ENCODE data around the gene CPEB3. TPM values are rescaled to one million over a fixed set of nuclear protein-coding genes. Genes with fewer than 3 reads are reported as not detected.

CPEB3 gene
- total and polyA plus RNA-seq, 2 donors (not counting 3 experiments of a cell fraction or from before 2014, with no cell fraction given) = 0.80 to 2.2 TPM

DNA sequence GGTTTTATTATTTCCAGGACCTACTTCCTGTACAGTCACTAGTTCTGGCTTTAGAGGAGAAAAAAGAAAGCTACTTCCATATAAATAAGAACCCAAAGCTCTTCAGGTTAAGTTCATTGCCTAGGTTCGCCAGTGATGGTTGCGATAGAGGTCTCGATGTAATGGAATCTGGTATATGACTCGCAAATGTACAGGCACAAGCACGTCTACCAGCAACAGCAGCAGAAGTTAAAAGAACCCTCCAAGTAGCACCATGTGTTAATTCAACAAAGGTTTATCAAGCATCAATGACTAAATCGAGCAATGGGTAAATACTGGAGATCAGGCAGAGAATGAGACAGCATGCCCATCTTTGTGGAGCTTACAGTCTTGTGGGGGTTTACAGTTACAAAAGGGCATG lies 211.9 kb downstream of the CPEB3 start:
- peaks cover 0 to 4% of the 10 kb centered on the region in 2 experiments for H3K36me3 ChIP-seq (ENCODE audit: control insufficient read depth in 2 of 2, extremely low read depth in 1 of 2, insufficient read depth in 2 of 2, low read length in 2 of 2)
- TF ChIP-seq, protein P1, sequence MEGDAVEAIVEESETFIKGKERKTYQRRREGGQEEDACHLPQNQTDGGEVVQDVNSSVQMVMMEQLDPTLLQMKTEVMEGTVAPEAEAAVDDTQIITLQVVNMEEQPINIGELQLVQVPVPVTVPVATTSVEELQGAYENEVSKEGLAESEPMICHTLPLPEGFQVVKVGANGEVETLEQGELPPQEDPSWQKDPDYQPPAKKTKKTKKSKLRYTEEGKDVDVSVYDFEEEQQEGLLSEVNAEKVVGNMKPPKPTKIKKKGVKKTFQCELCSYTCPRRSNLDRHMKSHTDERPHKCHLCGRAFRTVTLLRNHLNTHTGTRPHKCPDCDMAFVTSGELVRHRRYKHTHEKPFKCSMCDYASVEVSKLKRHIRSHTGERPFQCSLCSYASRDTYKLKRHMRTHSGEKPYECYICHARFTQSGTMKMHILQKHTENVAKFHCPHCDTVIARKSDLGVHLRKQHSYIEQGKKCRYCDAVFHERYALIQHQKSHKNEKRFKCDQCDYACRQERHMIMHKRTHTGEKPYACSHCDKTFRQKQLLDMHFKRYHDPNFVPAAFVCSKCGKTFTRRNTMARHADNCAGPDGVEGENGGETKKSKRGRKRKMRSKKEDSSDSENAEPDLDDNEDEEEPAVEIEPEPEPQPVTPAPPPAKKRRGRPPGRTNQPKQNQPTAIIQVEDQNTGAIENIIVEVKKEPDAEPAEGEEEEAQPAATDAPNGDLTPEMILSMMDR (IDR thresholded peaks at IDR 0.05; ENCODE audit: extremely low read depth in 1 of 2, insufficient read depth in 1 of 2, low read depth in 1 of 2, low read length in 2 of 2) = no peak
- TF ChIP-seq GATA2 (IDR thresholded peaks at IDR 0.05; ENCODE audit: insufficient read depth, insufficient read length, low read depth, low read length) = no peak
- H3K27ac ChIP-seq (ENCODE audit: insufficient read depth, low read depth, low read length) = no peak overlapping the region
- H3K4me2 ChIP-seq (ENCODE audit: insufficient read depth, low read length) = no peak overlapping the region
- DNase-seq (ENCODE audit: low read depth, low spot score) = no peak
- no TSS peak for BruUV-seq (replicated peaks)
- no peaks in the 10 kb centered on the region for H3K79me2 ChIP-seq (ENCODE audit: control insufficient read depth, insufficient read depth, low read length)
- H3K9me3 ChIP-seq (replicated peaks; ENCODE audit: control insufficient read depth, insufficient read depth, low read length) = no peaks in the 10 kb centered on the region
- no peak overlapping the region for H2AFZ ChIP-seq (ENCODE audit: low read depth, low read length)
- intact Hi-C loops (cut with micrococcal nuclease) (no loop called here), dilution Hi-C loops (cut with MboI; ENCODE audit: extremely low pct_ligation_motif_present, low sequenced_read_pairs) (no loop called here)
- no peak for FAIRE-seq
- no peak overlapping the region for H3K9ac ChIP-seq (replicated peaks; ENCODE audit: extremely low read depth, insufficient read depth, low read length)
- no peaks in the 10 kb centered on the region for H4K20me1 ChIP-seq (replicated peaks; ENCODE audit: control insufficient read depth, extremely low read depth, insufficient read depth, low read length)
- no peaks in the 10 kb centered on the region for H3K9me1 ChIP-seq (replicated peaks; ENCODE audit: control insufficient read depth, extremely low read depth, insufficient read depth, low read length)
- no peak overlapping the region for H3K4me3 ChIP-seq (replicated peaks in 1 of 3; ENCODE audit: insufficient read depth in 1 of 3, low read depth in 1 of 3, low read length in 3 of 3)
- H3K4me1 ChIP-seq (ENCODE audit: control insufficient read depth, extremely low read depth, insufficient read depth, low read length) = peaks cover 8% of the 10 kb centered on the region
- H3K27me3 ChIP-seq (ENCODE audit: control insufficient read depth in 2 of 2, insufficient read depth in 2 of 2, low read length in 2 of 2) = no peaks in the 10 kb centered on the region
- POLR2A ChIA-PET = no interaction called here
- CTCF ChIA-PET = interaction anchor here (1.3 kb wide), 1 partner anchor 341 kb away, joined by 3 read pairs; no protein-coding TSS in a partner anchor

DNA sequence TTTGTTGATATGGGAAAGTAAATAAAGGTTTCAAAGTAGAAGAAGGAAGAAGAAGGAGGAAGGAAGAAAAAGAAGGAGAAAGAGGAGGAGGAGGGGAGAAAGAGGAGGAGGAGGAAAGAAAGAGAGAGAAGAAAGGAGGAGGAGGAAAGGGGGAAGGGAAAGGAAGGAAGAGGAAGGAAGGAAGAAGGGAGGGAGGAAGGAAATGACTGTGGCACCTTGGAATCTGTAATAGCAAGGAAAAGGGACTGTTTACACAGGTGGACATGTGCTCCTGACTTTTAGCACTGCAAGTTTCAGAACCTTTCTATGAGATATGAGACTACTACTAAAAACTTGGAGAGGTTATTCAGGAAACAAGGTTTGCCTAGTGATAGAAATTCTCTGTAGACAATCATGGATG lies 214.2 kb downstream of the CPEB3 start:
- FAIRE-seq = no peak
- CTCF ChIA-PET = no interaction called here

More for the DNA sequence above, 214.2 kb downstream of the CPEB3 start:
- no peaks in the 10 kb centered on the region for H3K27me3 ChIP-seq (ENCODE audit: control insufficient read depth in 2 of 2, insufficient read depth in 2 of 2, low read length in 2 of 2)
- no peak overlapping the region for H3K27ac ChIP-seq (ENCODE audit: insufficient read depth, low read depth, low read length)
- H3K36me3 ChIP-seq (ENCODE audit: control insufficient read depth in 2 of 2, extremely low read depth in 1 of 2, insufficient read depth in 2 of 2, low read length in 2 of 2) = peaks cover 0 to 4% of the 10 kb centered on the region in 2 experiments
- intact Hi-C loops (cut with micrococcal nuclease) = no loop called here
- H3K4me2 ChIP-seq (ENCODE audit: insufficient read depth, low read length) = no peak overlapping the region
- dilution Hi-C loops (cut with MboI; ENCODE audit: extremely low pct_ligation_motif_present, low sequenced_read_pairs) = no loop called here
- POLR2A ChIA-PET = no interaction called here
- no peaks in the 10 kb centered on the region for H3K9me3 ChIP-seq (replicated peaks; ENCODE audit: control insufficient read depth, insufficient read depth, low read length)
- TF ChIP-seq POLR2AphosphoS5 (IDR thresholded peaks at IDR 0.05; ENCODE audit: insufficient read depth, low read depth, low read length) = peak; percentile 17
- TF ChIP-seq, protein P1 (IDR thresholded peaks at IDR 0.05; ENCODE audit: extremely low read depth in 1 of 2, insufficient read depth in 1 of 2, low read depth in 1 of 2, low read length in 2 of 2) = no peak
- H3K9ac ChIP-seq (replicated peaks; ENCODE audit: extremely low read depth, insufficient read depth, low read length) = no peak overlapping the region
- H3K4me1 ChIP-seq (ENCODE audit: control insufficient read depth, extremely low read depth, insufficient read depth, low read length) = peaks cover 8% of the 10 kb centered on the region
- DNase-seq (ENCODE audit: low read depth, low spot score) = peak; percentile 4
- no peaks in the 10 kb centered on the region for H3K79me2 ChIP-seq (ENCODE audit: control insufficient read depth, insufficient read depth, low read length)
- H3K9me1 ChIP-seq (replicated peaks; ENCODE audit: control insufficient read depth, extremely low read depth, insufficient read depth, low read length) = no peaks in the 10 kb centered on the region
- no peak overlapping the region for H3K4me3 ChIP-seq (replicated peaks in 1 of 3; ENCODE audit: insufficient read depth in 1 of 3, low read depth in 1 of 3, low read length in 3 of 3)
- no peaks in the 10 kb centered on the region for H4K20me1 ChIP-seq (replicated peaks; ENCODE audit: control insufficient read depth, extremely low read depth, insufficient read depth, low read length)
- H2AFZ ChIP-seq (ENCODE audit: low read depth, low read length) = no peak overlapping the region
- BruUV-seq (replicated peaks) = no TSS peak

Data from endothelial cell of umbilical vein (primary cell).